GM12878 (cell line): ENCODE results near the gene PIMREG. TPM values are rescaled to one million over a fixed set of nuclear protein-coding genes. Genes with fewer than 3 reads are reported as not detected.

Experiments used
- ATAC-seq: fragments of 200-7000 bp; cut with Tn5 transposase; 3 replicates; pipeline ENCODE4 v1.9.1; 2020; ENCODE audit warnings: mild to moderate bottlenecking, moderate library complexity
- BruUV-seq: library from RNA; stranded (reverse); fragments of 400-500 nt; replicated peaks from 2 replicates; lab custom pipeline; 2021; lab: Mats Ljungman, UMichigan
- CTCF ChIA-PET: fragments of 300-600 bp; sonication (Branson Sonifier 250); formaldehyde crosslinking; extraction: SDS; loops from one replicate; lab custom pipeline; 2021; ENCODE audit warnings: inconsistent platforms; lab: Yijun Ruan, JAX
- POLR2A ChIA-PET: fragments of 350-600 bp; formaldehyde crosslinking; extraction: SDS; loops from one replicate; lab custom pipeline; 2021; ENCODE audit warnings: inconsistent platforms; lab: Charles Lee
- RAD21 ChIA-PET: fragments of 300-600 bp; sonication (Branson Sonifier 250); formaldehyde crosslinking; loops from one replicate; lab custom pipeline; 2023; ENCODE audit warnings: antibody characterized with exemption; ENCODE audit not compliant: unreplicated experiment; lab: Charles Lee
- SMC1A ChIA-PET: fragments of 300-600 bp; sonication (Branson Sonifier 250); formaldehyde crosslinking; loops from one replicate; lab custom pipeline; 2023; ENCODE audit not compliant: unreplicated experiment, uncharacterized antibody; lab: Charles Lee
- DNase-seq: peaks from one replicate; pipeline ENCODE4 v3.0.0-alpha.2; 2011; ENCODE audit warnings: low read depth, low spot score
- FAIRE-seq: peaks from 3 replicates; lab custom pipeline; 2011; peaks lifted over from hg19 to GRCh38; lab: Jason Lieb, UNC
- H2AFZ ChIP-seq: 2 replicates; pipeline ENCODE4 v1.6.0; 2011; ENCODE audit warnings: low read depth, low read length, control low read depth; ENCODE audit not compliant: control insufficient read depth
- H3K27ac ChIP-seq: 2 replicates; pipeline ENCODE4 v1.5.1; 2011; ENCODE audit warnings: control low read depth; ENCODE audit not compliant: control insufficient read depth, insufficient read depth
- H3K27me3 ChIP-seq, 2 experiments: replicated peaks in 1 of 2; 2 replicates each; pipeline versions ENCODE4 v1.6.0 to v1.6.1; 2011; ENCODE audit warnings: low read length in 1 of 2; ENCODE audit not compliant: control insufficient read depth in 2 of 2, insufficient read depth in 2 of 2
- H3K36me3 ChIP-seq, 2 experiments: 2 replicates each; pipeline ENCODE4 v1.5.1; 2011; ENCODE audit warnings: low read length in 1 of 2; ENCODE audit not compliant: control insufficient read depth in 2 of 2, insufficient read depth in 2 of 2
- H3K4me1 ChIP-seq: 2 replicates; pipeline ENCODE4 v1.6.1; 2011; ENCODE audit warnings: mild to moderate bottlenecking, low read length, moderate library complexity, mixed read lengths; ENCODE audit not compliant: control insufficient read depth, insufficient read depth
- H3K4me2 ChIP-seq: 2 replicates; pipeline ENCODE4 v1.6.0; 2011; ENCODE audit warnings: control low read depth; ENCODE audit not compliant: control insufficient read depth, insufficient read depth
- H3K4me3 ChIP-seq: fragments of 200-600 bp; sonication (generic); 2 replicates; pipeline ENCODE4 v1.5.1; 2016
- H3K79me2 ChIP-seq: 2 replicates; pipeline ENCODE4 v1.6.0; 2011; ENCODE audit warnings: low read length; ENCODE audit not compliant: control insufficient read depth, insufficient read depth
- H3K9ac ChIP-seq: 2 replicates; pipeline ENCODE4 v1.8.0; 2011; ENCODE audit warnings: low read length, control low read depth, mixed read lengths; ENCODE audit not compliant: control insufficient read depth, insufficient read depth
- H3K9me3 ChIP-seq: replicated peaks from 3 replicates; pipeline ENCODE4 v1.5.1; 2011; ENCODE audit warnings: mild to moderate bottlenecking, low read length; ENCODE audit not compliant: control insufficient read depth, insufficient read depth
- H4K20me1 ChIP-seq: 2 replicates; pipeline ENCODE4 v1.6.0; 2011; ENCODE audit not compliant: control insufficient read depth, insufficient read depth
- ASH2L ChIP-seq: fragments of 300-600, 200-600 bp; sonication (generic); IDR thresholded peaks from 2 replicates; pipeline ENCODE4 v1.6.1; 2017; ENCODE audit warnings: low read depth, mild to moderate bottlenecking, borderline replicate concordance
- CREB1 ChIP-seq: IDR thresholded peaks from 2 replicates; pipeline ENCODE4 v1.6.1; 2012; ENCODE audit warnings: low read depth, mild to moderate bottlenecking, inconsistent platforms
- CTCF ChIP-seq, 3 experiments: IDR thresholded peaks in 2 of 3; conservative IDR thresholded peaks in 1 of 3; 2 replicates each; pipeline ENCODE4 v1.5.1; 2011; ENCODE audit warnings: low read depth in 3 of 3, low read length in 3 of 3, mild to moderate bottlenecking in 3 of 3, control low read depth in 2 of 3, moderate library complexity in 2 of 3, inconsistent platforms in 1 of 3, mixed read lengths in 1 of 3; ENCODE audit not compliant: control insufficient read depth in 2 of 3, insufficient read depth in 1 of 3; ENCODE audit errors: extremely low read depth in 1 of 3
- ELK1 ChIP-seq: IDR thresholded peaks from 2 replicates; pipeline ENCODE4 v1.6.1; 2012; ENCODE audit warnings: low read depth, low read length, improper control_type of control experiment
- MLLT1 ChIP-seq: fragments of 450-650 bp; IDR thresholded peaks from 2 replicates; pipeline ENCODE4 v1.6.1; 2016; ENCODE audit warnings: mild to moderate bottlenecking
- NFYA ChIP-seq: IDR thresholded peaks from 2 replicates; pipeline ENCODE4 v1.6.1; 2011; ENCODE audit warnings: low read depth, mild to moderate bottlenecking, low read length, improper control_type of control experiment, borderline replicate concordance
- NFYB ChIP-seq: IDR thresholded peaks from 2 replicates; pipeline ENCODE4 v1.6.1; 2011; ENCODE audit warnings: low read depth, mild to moderate bottlenecking, low read length, improper control_type of control experiment, moderate library complexity; ENCODE audit not compliant: insufficient read depth
- NKRF ChIP-seq: fragments of 450-650 bp; conservative IDR thresholded peaks from 2 replicates; pipeline ENCODE4 v1.6.1; 2017; ENCODE audit warnings: mild to moderate bottlenecking, moderate library complexity
- REST ChIP-seq: IDR thresholded peaks from 2 replicates; pipeline ENCODE4 v1.6.1; 2012; ENCODE audit warnings: mild to moderate bottlenecking, low read depth, low read length
- RUNX3 ChIP-seq: IDR thresholded peaks from 2 replicates; pipeline ENCODE4 v1.6.1; 2012; ENCODE audit warnings: low read length, inconsistent platforms
- STAT1 ChIP-seq: fragments of 450-650 bp; conservative IDR thresholded peaks from 2 replicates; pipeline ENCODE4 v1.6.1; 2014; ENCODE audit warnings: antibody characterized with exemption, mild to moderate bottlenecking
- TCF7 ChIP-seq: IDR thresholded peaks from 2 replicates; pipeline ENCODE4 v1.6.1; 2014; ENCODE audit warnings: antibody characterized with exemption, borderline replicate concordance
- ZNF24 ChIP-seq: fragments of 450-650 bp; IDR thresholded peaks from 2 replicates; pipeline ENCODE4 v1.6.1; 2017; ENCODE audit warnings: antibody characterized with exemption, mild to moderate bottlenecking
- WGBS: methylation state at CpG from one replicate; pipeline ENCODE4 v1.1.6; 2016; ENCODE audit warnings: low lambda C conversion rate; ENCODE audit not compliant: insufficient replicate concordance, insufficient coverage; ENCODE audit errors: missing lambda C conversion rate; 5-methylcytosine and 5-hydroxymethylcytosine counted together
- in situ Hi-C: fragments of 300-500 bp; cut with MboI; formaldehyde crosslinking; loops from 9 replicates; pipeline ENCODE4 v1.14.3; 2018; ENCODE audit warnings: mixed read lengths
- intact Hi-C: fragments of 100-400 bp; cut with micrococcal nuclease; formaldehyde crosslinking; loops from one replicate; pipeline ENCODE4 v1.14.2; 2022; ENCODE audit not compliant: unreplicated experiment
- polyA plus RNA-seq, 11 experiments: library from polyadenylated mRNA; depleted of rRNA in 4 of 11; unstranded in 6 of 11; stranded (reverse) in 5 of 11; fragments of >200 nt; fragmentation: Nextera tagmentation in 4 of 11; fragmentation: Illumina TruSeq in 1 of 11; extraction: Ambion mirVana in 4 of 11; extraction: Trizol in 1 of 11; gene quantifications; 1 replicate in 1 of 11; 2 replicates in 10 of 11; pipeline versions ENCODE4 v1.2.1 to v1.2.3, GENCODE V29; 2011 to 2016; ENCODE audit warnings: inconsistent platforms in 2 of 11, missing spikeins in 2 of 11, low read depth in 1 of 11
- total RNA-seq, 4 experiments: library from RNA; depleted of rRNA in 3 of 4; stranded (reverse); fragments of >200 nt in 3 of 4; fragmentation: Illumina TruSeq in 1 of 4; extraction: Trizol in 1 of 4; gene quantifications; 2 replicates each; pipeline versions ENCODE4 v1.2.1 to v1.2.3, GENCODE V29; 2013 to 2021

PIMREG gene
- total and polyA plus RNA-seq, 10 of the 15 experiments (the other 5 are each of a cell fraction or from before 2014, with no cell fraction given): 2.8 to 35.8 (median 25.2) TPM

- Histone ChIP-seq H4K20me1 (no peaks in the 10 kb centered on the region), H3K4me3 (no peak overlapping the region), H3K9ac (no peak overlapping the region), H3K79me2 (no peaks in the 10 kb centered on the region), H3K27ac (no peak overlapping the region), H2AFZ (no peak overlapping the region), H3K9me3 (no peaks in the 10 kb centered on the region), H3K4me2 (no peak overlapping the region), H3K4me1 (peaks cover 12% of the 10 kb centered on the region), H3K27me3 (no peaks in the 10 kb centered on the region), H3K36me3 (no peaks in the 10 kb centered on the region)
- WGBS: 31% methylated on average over 10 of the region's 10 CpGs
- ChIA-PET CTCF (interaction anchor here (1.6 kb wide), 1 partner anchor 11 kb away, joined by 4 read pairs; no protein-coding TSS in a partner anchor), SMC1A (no interaction called here), POLR2A (no interaction called here), RAD21 (no interaction called here)
- no peak for FAIRE-seq
- peak; percentile 63 for ATAC-seq
- BruUV-seq: no TSS peak
- in situ Hi-C loops: no loop called here
- no peak for DNase-seq
- intact Hi-C loops: no loop called here
- TF ChIP-seq ZNF24: no peak
- no peak for TF ChIP-seq ELK1
- TF ChIP-seq REST: no peak
- TF ChIP-seq MLLT1: no peak
- TF ChIP-seq NKRF: no peak
- no peak for TF ChIP-seq NFYA
- no peak for TF ChIP-seq RUNX3
- no peak for TF ChIP-seq ASH2L
- no peak for TF ChIP-seq CTCF (IDR thresholded peaks at IDR 0.05 in 2 of 3, conservative IDR thresholded peaks at IDR 0.05 in 1 of 3; ENCODE audit: control insufficient read depth in 2 of 3, extremely low read depth in 1 of 3, insufficient read depth in 1 of 3, low read depth in 3 of 3, low read length in 3 of 3)
- TF ChIP-seq CREB1: no peak
- TF ChIP-seq TCF7: no peak
- TF ChIP-seq NFYB: no peak
- no peak for TF ChIP-seq STAT1
Observed at GRCh38 chr17:6461792-6462524, 17.7 kb downstream of the PIMREG start.
